Mucosa of gallbladder (tissue), 1 donor: Measurements from ENCODE around the gene ROR2. TPM values are rescaled to one million over a fixed set of nuclear protein-coding genes. Genes with fewer than 3 reads are reported as not detected.
A peak's percentile ranks its signal among the peaks of the same experiment; 100 is the strongest.

Experiments
- DNase-seq: peaks from one replicate; pipeline ENCODE4 v3.0.0-alpha.2; 2020; ENCODE audit warnings: low spot score
- total RNA-seq: library from RNA; stranded (reverse); gene quantifications from one replicate; pipeline ENCODE4 v1.2.1, GENCODE V29; 2021
- donor health status: DM: no; HTN: no; CAD: no.

The ROR2 gene
- total RNA-seq, 1 donor from 2014 or later: 21.5 TPM

- no peak for DNase-seq
Measured at GRCh38 chr9:91776409-91777291, 173.4 kb downstream of the ROR2 start.

GRCh38 chr9:91775708-91776028 is 174.4 kb downstream of the ROR2 start:
- DNase-seq: no peak

DNA sequence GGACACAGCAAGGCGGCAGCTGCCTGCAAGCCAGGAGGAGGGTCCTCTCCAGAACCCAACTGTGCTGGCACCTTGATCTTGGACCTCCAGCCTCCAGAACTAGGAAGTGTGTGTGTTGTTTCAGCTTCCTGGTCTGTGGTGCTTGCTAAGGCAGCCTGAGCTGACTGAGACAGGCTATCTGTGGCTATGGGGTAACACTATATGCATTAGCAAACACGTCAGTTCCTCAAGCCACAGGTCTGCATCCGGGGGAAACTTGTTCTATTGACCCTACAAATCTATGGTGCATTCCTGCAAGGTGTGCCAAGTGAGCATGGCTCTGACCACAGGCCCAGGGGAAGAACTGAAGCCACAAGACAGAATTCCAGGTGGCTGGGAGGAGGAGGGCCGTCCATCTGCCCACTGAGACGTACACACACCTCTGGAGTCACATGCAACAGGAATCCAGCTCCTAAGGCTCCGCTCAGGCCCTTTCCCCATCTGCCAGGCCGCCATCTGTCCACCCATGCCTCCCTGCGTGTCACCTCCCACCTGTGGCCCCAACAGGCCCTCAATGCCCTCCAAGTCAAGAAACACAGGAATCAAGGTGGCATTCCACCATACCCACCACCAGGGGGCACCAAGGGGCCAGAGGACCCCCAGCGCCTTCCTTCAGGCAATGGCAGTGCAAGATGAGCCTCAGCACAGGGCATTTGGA is 174.9 kb downstream of the ROR2 start:
- DNase-seq: peak; percentile 53

DNA sequence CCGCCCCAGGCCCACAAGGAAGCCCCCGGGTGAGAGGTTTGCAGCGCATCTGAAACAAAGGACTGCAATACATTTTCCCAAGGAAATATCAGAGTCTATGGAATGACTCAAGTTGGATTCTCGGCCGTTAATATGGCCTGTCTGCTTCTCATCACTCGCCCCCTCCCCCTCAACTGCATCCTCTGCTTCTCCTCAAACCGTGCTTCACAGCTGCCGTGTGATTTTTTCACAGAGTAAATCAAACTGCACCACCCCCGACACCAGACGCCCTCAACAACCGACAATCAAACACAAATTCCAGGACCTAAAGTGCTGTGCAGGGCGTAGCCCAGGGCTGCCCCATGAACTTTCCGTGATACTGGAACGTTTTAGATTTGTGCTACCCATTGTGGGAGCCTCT is 176.9 kb downstream of the ROR2 start:
- DNase-seq: peak; percentile 6

- no peak for DNase-seq
Measured at GRCh38 chr9:91771864-91772263, 178.2 kb downstream of the ROR2 start.

- peak; percentile 50 for DNase-seq
Measured at GRCh38 chr9:91771027-91771426, 179.0 kb downstream of the ROR2 start.

DNA sequence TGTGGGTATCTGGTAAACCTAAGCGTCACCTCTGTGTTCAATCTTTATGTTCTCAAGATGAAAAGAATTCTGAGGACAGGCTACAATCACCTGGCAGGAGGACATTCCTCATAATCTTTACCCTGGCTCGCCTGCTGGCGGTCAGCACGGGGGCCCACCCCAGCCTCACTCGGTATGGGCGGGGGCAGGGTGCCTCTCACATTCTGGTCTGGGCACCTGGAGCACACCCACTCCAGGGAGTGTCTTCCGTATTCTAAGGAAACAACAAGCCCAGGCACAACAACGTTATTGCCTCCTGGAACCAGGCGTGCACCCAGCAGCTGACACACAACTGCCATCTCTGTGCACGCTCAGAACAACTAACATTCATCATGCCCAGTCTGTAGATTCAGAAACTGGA is 179.8 kb downstream of the ROR2 start:
- no peak for DNase-seq

- DNase-seq: no peak
Measured at GRCh38 chr9:91768977-91769916, 180.8 kb downstream of the ROR2 start.

DNA sequence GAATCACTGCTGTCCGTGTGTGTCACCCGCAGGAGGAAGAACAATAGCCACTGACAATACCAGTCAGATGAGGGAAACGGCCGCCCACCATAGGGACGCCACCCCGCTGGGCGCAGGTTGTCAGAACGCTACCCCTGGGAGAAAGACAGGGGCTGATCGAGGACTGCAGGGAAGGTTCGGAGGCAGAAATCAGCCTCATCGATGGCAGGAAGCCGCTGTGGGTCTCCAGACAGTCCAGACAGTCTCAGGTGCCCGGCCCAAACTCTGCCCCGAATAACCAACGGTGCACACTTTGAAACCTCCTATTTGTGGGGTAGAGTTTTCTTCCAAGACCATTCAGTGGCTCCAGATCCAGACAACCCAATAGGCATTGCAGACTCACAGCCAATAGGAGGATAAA is 181.5 kb downstream of the ROR2 start:
- no peak for DNase-seq

DNA sequence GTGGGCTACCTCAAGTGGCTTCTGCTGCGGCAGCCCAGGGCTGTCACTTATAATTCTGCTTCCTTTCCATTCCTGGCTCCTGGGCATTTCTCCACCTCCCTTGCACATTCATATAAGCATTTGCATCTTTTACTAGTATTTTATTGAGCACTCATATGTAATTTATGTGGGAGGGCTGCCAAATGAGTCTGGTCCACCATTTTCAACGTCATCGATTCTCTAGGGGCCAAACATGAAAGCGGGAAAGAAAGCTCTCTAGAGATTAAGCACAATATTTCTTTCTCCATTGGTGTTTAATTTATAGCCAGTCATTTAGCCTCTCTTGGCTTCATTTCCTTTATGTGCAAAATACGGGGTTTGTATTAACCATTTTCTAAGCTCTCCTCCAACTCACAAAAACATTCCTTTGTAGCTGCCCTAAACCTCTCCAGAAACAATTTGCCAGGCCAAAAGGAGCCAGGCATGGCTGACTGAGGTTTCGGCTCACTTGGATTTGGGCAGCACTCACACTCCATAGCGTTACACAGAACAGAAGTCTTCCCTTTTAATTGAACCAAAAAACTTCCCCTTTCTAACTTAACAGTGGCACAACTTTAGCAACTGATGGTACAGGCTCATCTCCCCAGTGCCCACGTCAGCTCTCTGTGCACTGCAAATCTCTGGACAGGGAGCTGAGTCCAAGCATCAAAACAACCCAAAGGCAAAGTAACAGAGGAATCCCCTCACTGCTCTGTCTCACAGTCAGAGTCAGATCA is 183.5 kb downstream of the ROR2 start:
- DNase-seq: no peak

DNA sequence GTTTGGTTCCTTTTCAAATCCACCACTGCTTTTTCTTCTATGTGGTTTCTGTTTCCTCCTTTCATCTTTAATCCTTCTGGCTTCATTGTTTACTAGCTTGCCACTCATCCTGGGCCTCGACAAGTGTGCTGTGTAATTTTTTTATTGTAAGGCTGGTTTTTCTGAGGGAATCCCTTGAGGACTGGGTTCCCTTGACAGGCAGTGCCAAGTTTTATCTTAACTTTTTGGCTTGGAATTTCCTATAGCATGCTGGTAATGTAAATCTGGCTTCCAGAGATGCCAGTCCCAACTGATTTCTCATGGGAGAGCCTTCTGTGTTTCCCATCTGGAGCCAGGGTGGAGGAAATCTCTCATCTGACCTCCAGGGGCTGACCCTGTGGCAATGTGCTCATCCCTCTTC is 184.7 kb downstream of the ROR2 start:
- no peak for DNase-seq

DNA sequence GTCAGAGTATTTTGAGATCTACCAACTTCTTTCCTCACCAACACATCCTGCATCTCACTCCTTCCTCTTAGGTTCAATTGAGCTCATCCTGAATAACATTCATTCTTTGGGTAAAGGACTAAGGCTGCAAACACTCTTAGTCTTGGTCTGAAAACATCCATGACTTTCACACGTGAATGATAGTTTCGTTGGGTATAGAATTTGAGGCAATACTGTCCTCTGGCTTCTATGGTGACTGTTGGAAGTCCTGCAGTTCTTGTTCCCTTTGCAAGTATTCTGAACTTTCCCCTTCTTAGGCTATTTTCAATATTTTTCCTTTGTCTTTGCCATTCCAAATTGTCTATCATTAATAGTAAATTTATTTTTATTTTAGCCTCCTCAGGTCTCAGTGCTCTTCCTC is 185.4 kb downstream of the ROR2 start:
- DNase-seq: no peak

- DNase-seq: no peak
Measured at GRCh38 chr9:91761362-91761761, 188.7 kb downstream of the ROR2 start.

DNA sequence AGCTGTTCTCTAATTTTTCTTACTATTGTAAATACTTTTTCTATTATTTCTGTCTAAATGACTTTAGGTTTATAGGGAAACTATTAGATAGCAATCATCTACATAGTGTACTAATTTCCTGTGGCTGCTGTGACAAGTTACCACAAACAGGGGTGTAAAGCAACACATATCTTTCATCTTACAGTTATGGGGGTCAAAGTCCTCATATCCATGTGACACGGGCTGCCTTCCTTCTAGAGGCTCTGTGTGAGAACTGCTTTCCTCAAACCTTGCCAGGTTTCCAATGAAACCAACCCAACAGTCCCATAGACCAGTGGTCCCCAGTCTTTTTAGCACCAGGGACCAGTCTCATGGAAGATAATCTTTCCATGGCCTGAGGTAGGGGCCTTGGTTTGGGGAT is 189.1 kb downstream of the ROR2 start:
- DNase-seq: peak; percentile 33

- DNase-seq: no peak
Measured at GRCh38 chr9:91758491-91758981, 191.5 kb downstream of the ROR2 start.

DNA sequence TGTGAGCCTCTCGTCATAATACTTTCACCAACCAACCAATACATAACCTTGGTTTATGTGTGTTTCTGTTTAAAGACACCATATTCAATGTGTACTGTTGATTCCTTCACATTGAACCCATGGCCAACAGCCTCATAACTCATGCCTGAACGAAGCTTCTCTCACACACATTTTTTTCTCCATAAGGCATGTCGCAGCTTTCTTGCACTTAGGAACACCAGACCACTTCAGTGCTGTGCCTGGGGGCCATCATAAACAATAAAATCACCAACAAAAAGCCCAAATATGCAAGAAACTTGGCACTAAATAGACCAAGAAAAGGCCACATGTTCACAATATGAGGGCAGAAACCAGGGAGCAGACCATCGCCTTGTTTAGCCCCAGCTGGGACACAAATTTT is 192.2 kb downstream of the ROR2 start:
- no peak for DNase-seq

- no peak for DNase-seq
Measured at GRCh38 chr9:91756510-91756780, 193.6 kb downstream of the ROR2 start.

GRCh38 chr9:91755761-91756509 is 194.1 kb downstream of the ROR2 start:
- DNase-seq: no peak

DNA sequence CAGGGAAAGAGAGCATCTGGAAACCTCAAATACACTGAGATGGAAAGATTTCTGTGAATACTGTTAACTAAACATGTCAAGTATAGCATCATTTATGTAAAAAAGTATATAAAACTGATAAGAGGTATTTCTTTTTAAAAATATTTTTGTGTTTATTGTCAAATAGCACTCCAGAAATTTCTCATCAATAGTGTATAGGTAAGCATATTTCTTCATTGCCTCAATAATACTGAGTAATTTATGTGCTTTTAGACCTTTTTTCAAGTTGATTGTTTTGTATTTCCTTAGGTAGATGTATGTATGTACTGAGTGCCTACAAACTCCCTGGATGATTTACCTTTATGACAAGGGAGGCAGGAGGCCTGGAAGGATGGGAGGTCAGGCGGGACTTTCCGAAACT is 196.3 kb downstream of the ROR2 start:
- DNase-seq: no peak

DNA sequence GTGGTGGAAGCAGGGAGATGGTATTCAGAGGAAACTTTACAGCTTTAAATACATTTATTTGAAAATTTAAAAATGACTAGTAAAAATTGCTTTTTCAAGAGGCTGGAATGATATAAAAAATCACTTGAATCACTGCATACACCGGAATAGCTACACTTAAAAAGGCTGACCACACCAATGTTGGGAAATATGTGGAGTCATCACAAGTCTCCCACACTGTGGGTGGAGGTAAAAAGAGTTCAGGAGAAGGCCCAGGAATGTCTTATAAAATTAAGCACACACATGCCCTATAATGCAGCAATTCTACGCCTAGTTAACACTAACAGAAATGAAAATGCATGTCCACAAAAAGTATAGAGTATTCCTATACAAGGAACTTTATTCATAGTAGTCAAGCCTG is 198.1 kb downstream of the ROR2 start:
- DNase-seq: no peak

DNA sequence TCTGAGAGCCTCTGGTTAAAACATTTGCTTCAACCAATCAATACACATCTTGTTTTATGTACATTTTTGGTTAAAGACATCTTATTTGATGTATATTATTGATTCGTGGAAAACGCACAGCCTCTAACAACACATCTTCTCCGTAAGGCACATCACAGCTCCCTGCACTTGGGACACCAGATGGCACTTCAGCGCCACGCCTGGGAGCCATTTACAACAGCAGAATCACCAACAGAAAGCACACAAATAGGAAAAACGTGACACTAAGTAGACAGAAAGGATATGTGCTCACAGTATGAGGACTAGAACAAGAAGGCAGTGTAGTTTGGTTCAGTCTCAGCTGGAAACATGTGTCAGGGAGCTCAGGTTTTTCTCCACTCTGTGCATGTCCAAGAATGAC is 199.7 kb downstream of the ROR2 start:
- DNase-seq: no peak
